GM21723 (cell line): Measurements from ENCODE around the gene NFE2L1.
"Not testable (repeated sequence)": the region's sequence is repeated elsewhere in the genome, so short reads cannot be mapped to it uniquely, and the experiment has no call there.

ENCODE experiments used
- ATAC-seq: cut with Tn5 transposase; IDR thresholded peaks from one replicate; pipeline ENCODE4 v1.9.1; 2021; ENCODE audit warnings: mild to moderate bottlenecking, moderate library complexity; ENCODE audit not compliant: unreplicated experiment

The NFE2L1 gene

GRCh38 chr17:48047741-48048383, at the start of gene NFE2L1:
Gene NFE2L1 (plus strand): TSS chr17:48048359. CDS start chr17:48051119, 2,760 bp downstream.
- ATAC-seq: peak; percentile 90

GRCh38 chr17:47999582-47999981, 48.6 kb upstream of the NFE2L1 start:
- no peak for ATAC-seq

- no peak for ATAC-seq
Measured at GRCh38 chr17:48001197-48001596, 47.0 kb upstream of the NFE2L1 start.

- ATAC-seq: not testable (repeated sequence)
Measured at GRCh38 chr17:48001657-48002056, 46.5 kb upstream of the NFE2L1 start.

GRCh38 chr17:48002266-48002915, 45.8 kb upstream of the NFE2L1 start:
- no peak for ATAC-seq

GRCh38 chr17:48002916-48003416, 45.2 kb upstream of the NFE2L1 start:
- no peak for ATAC-seq

- no peak for ATAC-seq
Measured at GRCh38 chr17:48003417-48004151, 44.6 kb upstream of the NFE2L1 start.

GRCh38 chr17:48004983-48005382, 43.2 kb upstream of the NFE2L1 start:
- no peak for ATAC-seq

- ATAC-seq: no peak
Measured at GRCh38 chr17:48006936-48007709, 41.0 kb upstream of the NFE2L1 start.

- no peak for ATAC-seq
Measured at GRCh38 chr17:48010193-48010592, 38.0 kb upstream of the NFE2L1 start.

- no peak for ATAC-seq
Measured at GRCh38 chr17:48011405-48012150, 36.6 kb upstream of the NFE2L1 start.

GRCh38 chr17:48012151-48012520, 36.0 kb upstream of the NFE2L1 start:
- no peak for ATAC-seq

- no peak for ATAC-seq
Measured at GRCh38 chr17:48012654-48013053, 35.5 kb upstream of the NFE2L1 start.

- ATAC-seq: no peak
Measured at GRCh38 chr17:48013876-48014594, 34.1 kb upstream of the NFE2L1 start.

- no peak for ATAC-seq
Measured at GRCh38 chr17:48014595-48015111, 33.5 kb upstream of the NFE2L1 start.

GRCh38 chr17:48016112-48016511, 32.0 kb upstream of the NFE2L1 start:
- ATAC-seq: no peak

- ATAC-seq: peak; percentile 15
Measured at GRCh38 chr17:48017817-48018158, 30.4 kb upstream of the NFE2L1 start.

- ATAC-seq: no peak
Measured at GRCh38 chr17:48021934-48022333, 26.2 kb upstream of the NFE2L1 start.

- ATAC-seq: no peak
Measured at GRCh38 chr17:48022901-48023300, 25.3 kb upstream of the NFE2L1 start.
